ENCODE results near the gene G6PD. TPM values are rescaled to one million over a fixed set of nuclear protein-coding genes. Genes with fewer than 3 reads are reported as not detected.

Gene G6PD
- total RNA-seq, 1 experiment from 2014 or later = 615 TPM

GRCh38 chrX:154512879-154513553 is 33.6 kb downstream of the G6PD start:
- ATAC-seq = no peak
- Histone ChIP-seq H3K9me3 (ENCODE audit: control insufficient read depth, insufficient read depth, low read depth, low read length) (no peaks in the 10 kb centered on the region), H3K27ac (ENCODE audit: low read length) (no peak overlapping the region), H3K36me3 (ENCODE audit: control insufficient read depth, insufficient read depth, low read length) (no peaks in the 10 kb centered on the region), H3K4me1 (ENCODE audit: control insufficient read depth, insufficient read depth, low read length) (peaks cover 12% of the 10 kb centered on the region), H3K27me3 (ENCODE audit: control insufficient read depth, insufficient read depth, low read length) (no peaks in the 10 kb centered on the region), H3K4me3 (ENCODE audit: low read depth in 2 of 2, low read length in 2 of 2) (no peak overlapping the region)
- TF ChIP-seq REST (IDR thresholded peaks at IDR 0.05; ENCODE audit: insufficient read depth in 1 of 2, low read depth in 2 of 2, low read length in 1 of 2) = no peak
- no peak for TF ChIP-seq TCF7L2 (IDR thresholded peaks at IDR 0.05; ENCODE audit: low read depth, low read length)
- TF ChIP-seq, protein P1, sequence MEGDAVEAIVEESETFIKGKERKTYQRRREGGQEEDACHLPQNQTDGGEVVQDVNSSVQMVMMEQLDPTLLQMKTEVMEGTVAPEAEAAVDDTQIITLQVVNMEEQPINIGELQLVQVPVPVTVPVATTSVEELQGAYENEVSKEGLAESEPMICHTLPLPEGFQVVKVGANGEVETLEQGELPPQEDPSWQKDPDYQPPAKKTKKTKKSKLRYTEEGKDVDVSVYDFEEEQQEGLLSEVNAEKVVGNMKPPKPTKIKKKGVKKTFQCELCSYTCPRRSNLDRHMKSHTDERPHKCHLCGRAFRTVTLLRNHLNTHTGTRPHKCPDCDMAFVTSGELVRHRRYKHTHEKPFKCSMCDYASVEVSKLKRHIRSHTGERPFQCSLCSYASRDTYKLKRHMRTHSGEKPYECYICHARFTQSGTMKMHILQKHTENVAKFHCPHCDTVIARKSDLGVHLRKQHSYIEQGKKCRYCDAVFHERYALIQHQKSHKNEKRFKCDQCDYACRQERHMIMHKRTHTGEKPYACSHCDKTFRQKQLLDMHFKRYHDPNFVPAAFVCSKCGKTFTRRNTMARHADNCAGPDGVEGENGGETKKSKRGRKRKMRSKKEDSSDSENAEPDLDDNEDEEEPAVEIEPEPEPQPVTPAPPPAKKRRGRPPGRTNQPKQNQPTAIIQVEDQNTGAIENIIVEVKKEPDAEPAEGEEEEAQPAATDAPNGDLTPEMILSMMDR (IDR thresholded peaks at IDR 0.05) = no peak
- no peak for TF ChIP-seq POLR2AphosphoS5 (IDR thresholded peaks at IDR 0.05; ENCODE audit: low read depth, low read length)
- TF ChIP-seq SIN3A (IDR thresholded peaks at IDR 0.05; ENCODE audit: borderline replicate concordance, insufficient read depth, low read depth, low read length) = no peak
- BruUV-seq (replicated peaks) = no TSS peak
- ChIA-PET POLR2A (no interaction called here), CTCF (no interaction called here)
- no peak for DNase-seq (ENCODE audit: low read depth, low spot score)
- intact Hi-C loops (cut with micrococcal nuclease; ENCODE audit: unreplicated experiment) = no loop called here
- in situ Hi-C loops (cut with HindIII; ENCODE audit: low pct_unique_long_range_greater_than_20kb, low sequenced_read_pairs) = no loop called here

DNA sequence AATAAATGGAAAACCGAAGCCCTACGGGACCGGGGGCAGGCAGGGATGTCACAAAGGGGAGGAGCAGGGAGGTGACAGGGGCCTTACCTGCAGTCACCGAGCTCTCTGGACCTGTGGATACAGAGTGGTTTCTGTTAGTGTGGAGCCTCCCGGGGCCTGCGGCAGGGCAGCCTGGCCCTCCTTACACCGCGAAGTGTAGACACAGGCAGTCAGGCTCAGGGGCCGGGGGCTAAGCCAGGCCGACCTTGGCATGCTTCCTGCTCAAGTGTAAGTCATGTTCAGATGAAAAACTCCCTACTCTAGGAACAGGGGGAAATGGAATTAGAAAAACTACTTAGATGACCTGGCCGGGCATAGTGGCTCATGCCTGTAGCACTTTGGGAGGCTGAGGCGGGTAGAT is 34.9 kb downstream of the G6PD start:
- no peaks in the 10 kb centered on the region for H3K36me3 ChIP-seq (ENCODE audit: control insufficient read depth, insufficient read depth, low read length)
- intact Hi-C loops (cut with micrococcal nuclease; ENCODE audit: unreplicated experiment) (no loop called here), in situ Hi-C loops (cut with HindIII; ENCODE audit: low pct_unique_long_range_greater_than_20kb, low sequenced_read_pairs) (no loop called here)
- H3K27ac ChIP-seq (ENCODE audit: low read length) = no peak overlapping the region
- H3K9me3 ChIP-seq (ENCODE audit: control insufficient read depth, insufficient read depth, low read depth, low read length) = no peaks in the 10 kb centered on the region
- BruUV-seq (replicated peaks) = no TSS peak
- TF ChIP-seq REST (IDR thresholded peaks at IDR 0.05; ENCODE audit: insufficient read depth in 1 of 2, low read depth in 2 of 2, low read length in 1 of 2) (no peak), SIN3A (IDR thresholded peaks at IDR 0.05; ENCODE audit: borderline replicate concordance, insufficient read depth, low read depth, low read length) (no peak), TCF7L2 (IDR thresholded peaks at IDR 0.05; ENCODE audit: low read depth, low read length) (no peak), POLR2AphosphoS5 (IDR thresholded peaks at IDR 0.05; ENCODE audit: low read depth, low read length) (no peak)
- TF ChIP-seq, protein P1 (IDR thresholded peaks at IDR 0.05) = no peak
- DNase-seq (ENCODE audit: low read depth, low spot score) = no peak
- ATAC-seq = no peak
- POLR2A ChIA-PET = no interaction called here
- H3K4me3 ChIP-seq (ENCODE audit: low read depth in 2 of 2, low read length in 2 of 2) = no peak overlapping the region
- H3K4me1 ChIP-seq (ENCODE audit: control insufficient read depth, insufficient read depth, low read length) = peaks cover 1% of the 10 kb centered on the region
- CTCF ChIA-PET = no interaction called here
- H3K27me3 ChIP-seq (ENCODE audit: control insufficient read depth, insufficient read depth, low read length) = no peaks in the 10 kb centered on the region

Data from Panc1 (cell line).